ENCODE measurements around the gene KCNJ6. TPM values are rescaled to one million over a fixed set of nuclear protein-coding genes. Genes with fewer than 3 reads are reported as not detected.

Gene KCNJ6
- total RNA-seq, 1 donor from 2014 or later: 10.5 TPM

DNA sequence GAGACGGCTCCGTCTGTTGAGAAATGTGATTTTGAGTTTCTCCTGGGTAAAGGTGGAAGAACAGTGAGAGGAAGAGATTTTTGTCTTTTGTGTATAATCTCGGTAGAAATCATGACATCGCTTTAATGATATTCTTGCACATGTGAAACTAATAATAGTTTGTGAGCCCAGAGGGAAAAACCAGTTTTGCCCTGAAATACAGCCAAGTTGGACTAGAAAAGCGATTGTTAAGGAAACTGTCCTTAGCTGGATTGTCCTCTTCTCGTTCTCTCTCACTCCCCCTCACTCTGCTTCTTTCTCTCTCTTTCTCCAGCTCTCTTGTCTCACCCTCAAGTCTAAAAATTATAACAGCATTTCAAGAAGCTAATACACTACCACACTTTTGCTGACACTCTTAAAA, 17.1 kb downstream of the KCNJ6 start:
- DNase-seq (ENCODE audit: extremely low spot score, unreplicated experiment): no peak
- Mint-ChIP-seq H3K27ac (ENCODE audit: unreplicated experiment) (peak overlapping the region; percentile 40), H3K36me3 (ENCODE audit: unreplicated experiment) (peaks cover 2% of the 10 kb centered on the region), H3K4me1 (ENCODE audit: unreplicated experiment) (peaks cover 13% of the 10 kb centered on the region), H3K27me3 (ENCODE audit: unreplicated experiment) (no peaks in the 10 kb centered on the region), H3K9me3 (ENCODE audit: unreplicated experiment) (no peaks in the 10 kb centered on the region), H3K4me3 (ENCODE audit: unreplicated experiment) (no peak overlapping the region)
- TF ChIP-seq, protein P1, sequence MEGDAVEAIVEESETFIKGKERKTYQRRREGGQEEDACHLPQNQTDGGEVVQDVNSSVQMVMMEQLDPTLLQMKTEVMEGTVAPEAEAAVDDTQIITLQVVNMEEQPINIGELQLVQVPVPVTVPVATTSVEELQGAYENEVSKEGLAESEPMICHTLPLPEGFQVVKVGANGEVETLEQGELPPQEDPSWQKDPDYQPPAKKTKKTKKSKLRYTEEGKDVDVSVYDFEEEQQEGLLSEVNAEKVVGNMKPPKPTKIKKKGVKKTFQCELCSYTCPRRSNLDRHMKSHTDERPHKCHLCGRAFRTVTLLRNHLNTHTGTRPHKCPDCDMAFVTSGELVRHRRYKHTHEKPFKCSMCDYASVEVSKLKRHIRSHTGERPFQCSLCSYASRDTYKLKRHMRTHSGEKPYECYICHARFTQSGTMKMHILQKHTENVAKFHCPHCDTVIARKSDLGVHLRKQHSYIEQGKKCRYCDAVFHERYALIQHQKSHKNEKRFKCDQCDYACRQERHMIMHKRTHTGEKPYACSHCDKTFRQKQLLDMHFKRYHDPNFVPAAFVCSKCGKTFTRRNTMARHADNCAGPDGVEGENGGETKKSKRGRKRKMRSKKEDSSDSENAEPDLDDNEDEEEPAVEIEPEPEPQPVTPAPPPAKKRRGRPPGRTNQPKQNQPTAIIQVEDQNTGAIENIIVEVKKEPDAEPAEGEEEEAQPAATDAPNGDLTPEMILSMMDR (IDR thresholded peaks at IDR 0.05): no peak

DNA sequence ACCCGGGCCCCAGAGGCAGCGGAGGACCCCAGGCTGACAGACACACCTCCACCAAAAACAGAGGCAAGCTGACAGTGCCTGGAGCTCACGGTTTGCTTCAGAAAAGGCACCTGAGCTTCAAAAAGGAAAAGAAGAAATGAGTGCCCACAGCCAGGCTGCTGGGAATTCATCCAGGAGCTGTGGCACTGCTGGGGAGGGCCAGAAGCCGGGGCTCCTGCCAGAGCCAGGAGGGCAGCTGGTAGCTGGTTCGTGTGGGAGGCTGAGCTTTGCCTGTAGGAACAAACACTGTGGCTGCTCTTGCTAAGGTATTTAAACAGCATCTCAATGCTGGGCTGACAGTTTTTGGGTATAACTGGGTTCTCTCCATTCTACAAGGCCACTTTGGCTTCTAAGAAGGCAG, 19.5 kb downstream of the KCNJ6 start:
- H3K27me3 Mint-ChIP-seq (ENCODE audit: unreplicated experiment): no peaks in the 10 kb centered on the region
- H3K4me1 Mint-ChIP-seq (ENCODE audit: unreplicated experiment): peaks cover 13% of the 10 kb centered on the region
- H3K36me3 Mint-ChIP-seq (ENCODE audit: unreplicated experiment): peaks cover 2% of the 10 kb centered on the region
- TF ChIP-seq, protein P1 (IDR thresholded peaks at IDR 0.05): no peak
- H3K27ac Mint-ChIP-seq (ENCODE audit: unreplicated experiment): no peak overlapping the region
- no peak overlapping the region for H3K4me3 Mint-ChIP-seq (ENCODE audit: unreplicated experiment)
- H3K9me3 Mint-ChIP-seq (ENCODE audit: unreplicated experiment): no peaks in the 10 kb centered on the region
- DNase-seq (ENCODE audit: extremely low spot score, unreplicated experiment): no peak

DNA sequence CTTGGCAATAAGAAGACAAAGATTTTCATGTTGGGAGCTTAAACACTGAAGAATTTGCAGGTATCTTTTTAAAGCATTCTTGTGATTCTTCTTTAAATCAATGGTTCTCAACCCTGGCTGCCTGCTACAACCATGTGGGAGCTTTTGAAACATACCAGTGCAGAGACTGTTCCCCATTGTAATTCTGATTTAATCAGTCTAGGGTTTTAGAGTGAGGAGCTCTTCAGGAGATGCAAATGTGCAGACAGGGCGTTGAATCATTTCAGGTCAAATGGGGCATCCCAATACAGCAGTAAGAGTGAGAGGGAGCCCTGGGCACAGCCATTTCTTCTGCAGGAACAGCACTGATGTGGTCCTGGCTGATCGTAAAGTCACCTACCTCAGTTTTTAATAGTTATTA, 24.3 kb downstream of the KCNJ6 start:
- H3K27me3 Mint-ChIP-seq (ENCODE audit: unreplicated experiment): no peaks in the 10 kb centered on the region
- H3K27ac Mint-ChIP-seq (ENCODE audit: unreplicated experiment): no peak overlapping the region
- no peaks in the 10 kb centered on the region for H3K36me3 Mint-ChIP-seq (ENCODE audit: unreplicated experiment)
- DNase-seq (ENCODE audit: extremely low spot score, unreplicated experiment): no peak
- peaks cover 5% of the 10 kb centered on the region for H3K4me1 Mint-ChIP-seq (ENCODE audit: unreplicated experiment)
- TF ChIP-seq, protein P1 (IDR thresholded peaks at IDR 0.05): no peak
- no peaks in the 10 kb centered on the region for H3K9me3 Mint-ChIP-seq (ENCODE audit: unreplicated experiment)
- H3K4me3 Mint-ChIP-seq (ENCODE audit: unreplicated experiment): no peak overlapping the region

DNA sequence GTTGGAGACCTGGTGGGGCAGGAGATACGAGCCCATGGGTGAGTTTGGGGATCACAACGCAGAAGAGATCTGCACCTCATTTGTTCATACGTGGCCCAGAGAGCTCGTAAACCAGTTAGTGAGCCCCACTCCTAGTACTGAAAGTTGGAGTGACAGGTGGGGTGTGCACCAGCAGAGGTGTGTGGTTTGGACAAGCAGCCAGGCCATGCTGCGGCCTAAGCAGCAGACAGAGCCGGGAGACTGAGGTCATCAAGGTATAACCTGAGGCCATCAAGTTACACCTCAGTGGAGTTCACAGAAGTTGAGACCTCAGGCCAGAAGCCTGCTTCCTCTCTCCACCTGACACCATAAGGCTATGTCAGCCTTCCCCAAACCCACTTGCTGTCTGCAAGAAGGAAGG, 27.6 kb downstream of the KCNJ6 start:
- H3K27ac Mint-ChIP-seq (ENCODE audit: unreplicated experiment): no peak overlapping the region
- H3K9me3 Mint-ChIP-seq (ENCODE audit: unreplicated experiment): no peaks in the 10 kb centered on the region
- no peak for DNase-seq (ENCODE audit: extremely low spot score, unreplicated experiment)
- no peak overlapping the region for H3K4me3 Mint-ChIP-seq (ENCODE audit: unreplicated experiment)
- H3K36me3 Mint-ChIP-seq (ENCODE audit: unreplicated experiment): no peaks in the 10 kb centered on the region
- peaks cover 8% of the 10 kb centered on the region for H3K4me1 Mint-ChIP-seq (ENCODE audit: unreplicated experiment)
- no peaks in the 10 kb centered on the region for H3K27me3 Mint-ChIP-seq (ENCODE audit: unreplicated experiment)
- TF ChIP-seq, protein P1 (IDR thresholded peaks at IDR 0.05): no peak

DNA sequence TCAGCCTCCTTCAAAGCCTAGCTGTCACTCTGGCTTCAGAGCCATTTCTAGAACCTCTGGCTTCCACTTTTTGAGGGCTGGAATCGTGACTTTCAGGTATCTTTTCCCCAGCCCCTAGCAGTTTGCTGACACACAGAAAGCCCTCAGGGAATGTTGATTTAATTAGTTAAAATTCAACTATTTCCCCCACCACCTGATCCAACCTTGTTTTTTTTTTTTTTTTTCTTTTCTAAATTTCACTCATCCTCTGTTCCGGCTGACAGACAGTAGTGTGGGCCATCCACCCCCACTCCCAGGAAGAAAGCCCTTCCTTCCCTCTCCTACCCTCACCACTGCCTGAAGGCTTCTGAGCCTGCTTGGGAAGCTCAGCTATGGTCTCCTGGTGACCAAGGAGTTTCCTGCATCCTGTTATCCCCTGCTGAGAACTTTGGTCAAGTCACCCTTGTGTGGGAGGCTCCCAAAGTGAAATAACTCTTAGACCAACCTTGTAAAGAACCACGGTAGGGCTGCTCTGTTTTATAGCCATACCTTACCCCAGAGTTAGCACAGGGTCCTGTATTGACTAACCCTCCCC, 29.4 kb downstream of the KCNJ6 start:
- Mint-ChIP-seq H3K4me1 (ENCODE audit: unreplicated experiment) (peaks cover 8% of the 10 kb centered on the region), H3K4me3 (ENCODE audit: unreplicated experiment) (no peak overlapping the region), H3K36me3 (ENCODE audit: unreplicated experiment) (no peaks in the 10 kb centered on the region), H3K9me3 (ENCODE audit: unreplicated experiment) (no peaks in the 10 kb centered on the region), H3K27ac (ENCODE audit: unreplicated experiment) (peak overlapping the region; percentile 47), H3K27me3 (ENCODE audit: unreplicated experiment) (no peaks in the 10 kb centered on the region)
- TF ChIP-seq, protein P1 (IDR thresholded peaks at IDR 0.05): no peak
- DNase-seq (ENCODE audit: extremely low spot score, unreplicated experiment): no peak

Data from osteocyte (in vitro differentiated cells).